Measurements from ENCODE around the gene PRSS8. TPM values are rescaled to one million over a fixed set of nuclear protein-coding genes. Genes with fewer than 3 reads are reported as not detected.
A peak's percentile ranks its signal among the peaks of the same experiment; 100 is the strongest.

The PRSS8 gene
- total and polyA plus RNA-seq, 2 donors (not counting 1 experiment from before 2014, with no cell fraction given), result not detected

- Histone ChIP-seq H3K9me3 (ENCODE audit: control insufficient read depth, insufficient read depth, low read depth, low read length) (no peaks in the 10 kb centered on the region), H4K20me1 (ENCODE audit: control insufficient read depth, extremely low read depth, insufficient read depth, low read length) (no peaks in the 10 kb centered on the region), H3K4me2 (ENCODE audit: extremely low read depth, insufficient read depth, low read length) (no peak overlapping the region), H3K9ac (ENCODE audit: insufficient read depth, low read length) (no peak overlapping the region), H3K79me2 (ENCODE audit: control insufficient read depth, insufficient read depth, low read length) (no peaks in the 10 kb centered on the region), H2AFZ (ENCODE audit: low read length) (no peak overlapping the region), H3K27ac (ENCODE audit: insufficient read depth, low read length) (no peak overlapping the region), H3K4me3 (replicated peaks in 1 of 4; ENCODE audit: control extremely low read depth in 1 of 4, insufficient read depth in 1 of 4, low read depth in 3 of 4, low read length in 4 of 4) (no peak overlapping the region), H3K36me3 (ENCODE audit: control insufficient read depth, insufficient read depth, low read length) (no peaks in the 10 kb centered on the region), H3K27me3 (ENCODE audit: control insufficient read depth, insufficient read depth, low read length) (peaks cover 21% of the 10 kb centered on the region), H3K4me1 (ENCODE audit: control insufficient read depth, extremely low read depth, insufficient read depth, low read length) (peaks cover 7% of the 10 kb centered on the region)
- no peak for DNase-seq (ENCODE audit: low read depth in 2 of 2)
- TF ChIP-seq EZH2 (IDR thresholded peaks at IDR 0.05; ENCODE audit: low read length, missing control alignments), result no peak
- TF ChIP-seq, protein P1, sequence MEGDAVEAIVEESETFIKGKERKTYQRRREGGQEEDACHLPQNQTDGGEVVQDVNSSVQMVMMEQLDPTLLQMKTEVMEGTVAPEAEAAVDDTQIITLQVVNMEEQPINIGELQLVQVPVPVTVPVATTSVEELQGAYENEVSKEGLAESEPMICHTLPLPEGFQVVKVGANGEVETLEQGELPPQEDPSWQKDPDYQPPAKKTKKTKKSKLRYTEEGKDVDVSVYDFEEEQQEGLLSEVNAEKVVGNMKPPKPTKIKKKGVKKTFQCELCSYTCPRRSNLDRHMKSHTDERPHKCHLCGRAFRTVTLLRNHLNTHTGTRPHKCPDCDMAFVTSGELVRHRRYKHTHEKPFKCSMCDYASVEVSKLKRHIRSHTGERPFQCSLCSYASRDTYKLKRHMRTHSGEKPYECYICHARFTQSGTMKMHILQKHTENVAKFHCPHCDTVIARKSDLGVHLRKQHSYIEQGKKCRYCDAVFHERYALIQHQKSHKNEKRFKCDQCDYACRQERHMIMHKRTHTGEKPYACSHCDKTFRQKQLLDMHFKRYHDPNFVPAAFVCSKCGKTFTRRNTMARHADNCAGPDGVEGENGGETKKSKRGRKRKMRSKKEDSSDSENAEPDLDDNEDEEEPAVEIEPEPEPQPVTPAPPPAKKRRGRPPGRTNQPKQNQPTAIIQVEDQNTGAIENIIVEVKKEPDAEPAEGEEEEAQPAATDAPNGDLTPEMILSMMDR (conservative IDR thresholded peaks at IDR 0.05 in 1 of 2, IDR thresholded peaks at IDR 0.05 in 1 of 2; ENCODE audit: low read depth in 1 of 2, low read length in 2 of 2), result no peak
These were observed 8.2 kb upstream of the PRSS8 start for GRCh38 chr16:31143694-31144148.

- DNase-seq (ENCODE audit: low read depth in 2 of 2), result no peak
- peak overlapping the region; percentile 58 for H3K9ac ChIP-seq (ENCODE audit: insufficient read depth, low read length)
These were observed 7.6 kb upstream of the PRSS8 start for GRCh38 chr16:31143011-31143693.

More at GRCh38 chr16:31143011-31143693, 7.6 kb upstream of the PRSS8 start:
- Histone ChIP-seq H3K36me3 (ENCODE audit: control insufficient read depth, insufficient read depth, low read length) (no peaks in the 10 kb centered on the region), H2AFZ (ENCODE audit: low read length) (peak overlapping the region; percentile 86), H3K4me2 (ENCODE audit: extremely low read depth, insufficient read depth, low read length) (peak overlapping the region; percentile 77), H3K27me3 (ENCODE audit: control insufficient read depth, insufficient read depth, low read length) (peaks cover 17% of the 10 kb centered on the region), H3K79me2 (ENCODE audit: control insufficient read depth, insufficient read depth, low read length) (no peaks in the 10 kb centered on the region), H3K4me1 (ENCODE audit: control insufficient read depth, extremely low read depth, insufficient read depth, low read length) (peaks cover 9% of the 10 kb centered on the region), H4K20me1 (ENCODE audit: control insufficient read depth, extremely low read depth, insufficient read depth, low read length) (no peaks in the 10 kb centered on the region), H3K27ac (ENCODE audit: insufficient read depth, low read length) (no peak overlapping the region), H3K9me3 (ENCODE audit: control insufficient read depth, insufficient read depth, low read depth, low read length) (no peaks in the 10 kb centered on the region), H3K4me3 (replicated peaks in 1 of 4; ENCODE audit: control extremely low read depth in 1 of 4, insufficient read depth in 1 of 4, low read depth in 3 of 4, low read length in 4 of 4) (peak overlapping the region in 2 of 4 experiments; percentile 38 to 52)
- no peak for TF ChIP-seq EZH2 (IDR thresholded peaks at IDR 0.05; ENCODE audit: low read length, missing control alignments)
- TF ChIP-seq, protein P1 (conservative IDR thresholded peaks at IDR 0.05 in 1 of 2, IDR thresholded peaks at IDR 0.05 in 1 of 2; ENCODE audit: low read depth in 1 of 2, low read length in 2 of 2), result no peak

Data from fibroblast of lung (primary cell).